Measurements from ENCODE around the gene BOD1L2. TPM values are rescaled to one million over a fixed set of nuclear protein-coding genes. Genes with fewer than 3 reads are reported as not detected.

The BOD1L2 gene
- not detected for total RNA-seq
- long read RNA-seq: 0 reads

- ATAC-seq (no peak), DNase-seq (no peak)
- intact Hi-C loops (cut with DNase I): no loop called here
- H3K36me3 ChIP-seq: no peaks in the 10 kb centered on the region
- no peak within 1 kb of the TSS for H3K27ac ChIP-seq
- H3K27me3 ChIP-seq: peaks cover 3% of the 10 kb centered on the region
- no peak within 1 kb of the TSS for H3K4me3 ChIP-seq
- H3K9me3 ChIP-seq: no peaks in the 10 kb centered on the region
- H3K4me1 ChIP-seq: no peaks in the 10 kb centered on the region
- TF ChIP-seq, protein P1, sequence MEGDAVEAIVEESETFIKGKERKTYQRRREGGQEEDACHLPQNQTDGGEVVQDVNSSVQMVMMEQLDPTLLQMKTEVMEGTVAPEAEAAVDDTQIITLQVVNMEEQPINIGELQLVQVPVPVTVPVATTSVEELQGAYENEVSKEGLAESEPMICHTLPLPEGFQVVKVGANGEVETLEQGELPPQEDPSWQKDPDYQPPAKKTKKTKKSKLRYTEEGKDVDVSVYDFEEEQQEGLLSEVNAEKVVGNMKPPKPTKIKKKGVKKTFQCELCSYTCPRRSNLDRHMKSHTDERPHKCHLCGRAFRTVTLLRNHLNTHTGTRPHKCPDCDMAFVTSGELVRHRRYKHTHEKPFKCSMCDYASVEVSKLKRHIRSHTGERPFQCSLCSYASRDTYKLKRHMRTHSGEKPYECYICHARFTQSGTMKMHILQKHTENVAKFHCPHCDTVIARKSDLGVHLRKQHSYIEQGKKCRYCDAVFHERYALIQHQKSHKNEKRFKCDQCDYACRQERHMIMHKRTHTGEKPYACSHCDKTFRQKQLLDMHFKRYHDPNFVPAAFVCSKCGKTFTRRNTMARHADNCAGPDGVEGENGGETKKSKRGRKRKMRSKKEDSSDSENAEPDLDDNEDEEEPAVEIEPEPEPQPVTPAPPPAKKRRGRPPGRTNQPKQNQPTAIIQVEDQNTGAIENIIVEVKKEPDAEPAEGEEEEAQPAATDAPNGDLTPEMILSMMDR (IDR thresholded peaks at IDR 0.05): no peak
These were observed at the start of gene BOD1L2 for GRCh38 chr18:57146956-57147636. BOD1L2 (plus strand) TSS chr18:57147087; CDS start chr18:57147313, 226 bp downstream.

- H3K4me1 ChIP-seq: no peaks in the 10 kb centered on the region
- no peaks in the 10 kb centered on the region for H3K9me3 ChIP-seq
- no peaks in the 10 kb centered on the region for H3K36me3 ChIP-seq
- no peak overlapping the region for H3K4me3 ChIP-seq
- TF ChIP-seq, protein P1 (IDR thresholded peaks at IDR 0.05): no peak
- no peak overlapping the region for H3K27ac ChIP-seq
- intact Hi-C loops (cut with DNase I): no loop called here
- no peaks in the 10 kb centered on the region for H3K27me3 ChIP-seq
- DNase-seq (no peak), ATAC-seq (peak; percentile 45)
These were observed 39.6 kb upstream of the BOD1L2 start for GRCh38 chr18:57107140-57107832.

GRCh38 chr18:57110290-57110689 lies 36.6 kb upstream of the BOD1L2 start:
- TF ChIP-seq, protein P1 (IDR thresholded peaks at IDR 0.05): no peak

GRCh38 chr18:57113799-57114420 lies 33.0 kb upstream of the BOD1L2 start:
- Histone ChIP-seq H3K27me3 (no peaks in the 10 kb centered on the region), H3K27ac (no peak overlapping the region), H3K9me3 (no peaks in the 10 kb centered on the region), H3K36me3 (no peaks in the 10 kb centered on the region), H3K4me1 (no peaks in the 10 kb centered on the region), H3K4me3 (no peak overlapping the region)
- ATAC-seq: no peak
- DNase-seq: no peak
- TF ChIP-seq, protein P1 (IDR thresholded peaks at IDR 0.05): no peak
- intact Hi-C loops (cut with DNase I): no loop called here

More at GRCh38 chr18:57110290-57110689, 36.6 kb upstream of the BOD1L2 start:
- no peak overlapping the region for H3K4me3 ChIP-seq
- ATAC-seq (no peak), DNase-seq (no peak)
- H3K4me1 ChIP-seq: no peaks in the 10 kb centered on the region
- H3K36me3 ChIP-seq: no peaks in the 10 kb centered on the region
- no peaks in the 10 kb centered on the region for H3K9me3 ChIP-seq
- intact Hi-C loops (cut with DNase I): no loop called here
- no peaks in the 10 kb centered on the region for H3K27me3 ChIP-seq
- no peak overlapping the region for H3K27ac ChIP-seq

- no peaks in the 10 kb centered on the region for H3K36me3 ChIP-seq
- DNase-seq (no peak), ATAC-seq (peak; percentile 24)
- no peaks in the 10 kb centered on the region for H3K4me1 ChIP-seq
- H3K27ac ChIP-seq: no peak overlapping the region
- H3K27me3 ChIP-seq: peaks cover 14% of the 10 kb centered on the region
- TF ChIP-seq, protein P1 (IDR thresholded peaks at IDR 0.05): no peak
- no peaks in the 10 kb centered on the region for H3K9me3 ChIP-seq
- H3K4me3 ChIP-seq: no peak overlapping the region
- intact Hi-C loops (cut with DNase I): no loop called here
These were observed 30.2 kb upstream of the BOD1L2 start for GRCh38 chr18:57116598-57117132.

All from upper lobe of right lung (tissue), 1 donor.